ENCODE data around the gene CDH20.

The CDH20 gene

DNA sequence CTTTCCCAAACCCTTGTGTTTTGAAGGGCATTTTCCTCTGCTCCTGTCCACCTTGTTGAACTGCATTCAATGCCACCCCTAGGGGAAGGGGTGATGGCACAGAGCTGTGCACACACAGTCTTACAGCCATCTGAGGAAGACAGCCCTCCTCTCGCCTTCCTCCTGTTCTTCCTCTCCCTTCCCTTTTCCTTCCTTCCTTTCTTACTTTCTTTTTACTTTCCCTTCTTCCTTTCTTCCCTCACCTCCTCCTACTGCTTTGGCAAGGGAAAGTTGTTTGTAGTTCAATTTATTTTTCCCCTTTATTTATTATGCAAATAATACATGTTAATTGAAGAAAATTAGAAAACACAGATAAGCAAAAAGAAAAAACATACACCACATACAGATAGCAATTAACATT lies 99.4 kb downstream of the CDH20 start:
- DNase-seq: no peak

DNA sequence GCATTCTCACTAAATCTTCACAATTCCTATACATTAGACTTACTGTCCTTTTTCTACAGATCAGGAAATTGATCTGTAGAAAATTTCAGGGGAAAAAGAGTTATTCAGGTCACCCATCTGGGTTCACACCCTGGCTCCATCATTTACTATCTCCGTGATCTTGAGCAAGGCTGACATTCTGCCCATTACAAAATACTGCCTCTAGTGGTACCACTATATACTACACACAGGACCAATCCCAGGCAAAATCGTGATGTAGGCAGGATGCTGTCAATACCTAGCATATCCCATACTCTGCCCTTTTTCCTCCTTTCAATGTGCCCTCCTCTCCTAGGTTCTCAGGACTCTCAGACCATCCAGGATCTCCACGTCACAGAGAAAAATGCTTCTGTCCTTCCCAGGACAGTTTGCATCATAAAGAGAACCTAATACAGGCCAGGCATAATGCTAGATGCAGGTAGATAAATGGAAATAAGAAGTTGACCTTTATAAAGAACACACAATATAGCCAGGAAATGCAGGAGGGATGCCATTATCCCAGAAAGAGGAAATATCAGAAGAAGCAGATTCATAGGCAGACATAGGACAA lies 101.9 kb downstream of the CDH20 start:
- DNase-seq: no peak

DNA sequence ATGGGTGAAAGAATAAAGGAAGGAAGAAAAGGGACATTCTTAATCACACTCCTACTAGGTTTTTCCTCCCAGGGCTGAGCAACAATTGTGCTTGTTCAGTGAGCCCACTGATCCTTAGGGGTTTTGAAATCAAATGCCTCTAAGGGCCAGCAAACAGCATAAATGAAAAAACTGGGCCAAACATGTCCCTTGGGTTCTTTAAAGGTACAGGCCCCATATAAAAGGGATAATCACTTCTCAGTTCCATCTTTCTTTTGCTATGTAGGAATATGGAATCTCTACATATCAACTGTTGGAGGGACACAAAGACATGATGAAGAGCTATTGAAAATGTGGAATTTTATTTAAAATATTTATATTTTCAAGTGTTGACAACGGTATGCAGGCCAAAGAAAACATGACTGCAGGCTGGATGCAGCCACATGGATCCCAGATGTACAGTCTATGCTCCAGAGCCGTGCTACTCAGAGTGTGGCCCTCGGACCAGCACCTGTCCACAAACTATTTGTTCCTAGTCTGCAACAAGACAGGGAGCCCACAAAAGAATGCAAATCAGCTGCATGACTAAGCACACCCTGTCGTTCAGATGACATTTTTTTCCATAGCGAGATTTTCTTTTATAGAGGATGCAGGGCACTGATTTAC lies 110.0 kb downstream of the CDH20 start:
- no peak for DNase-seq

DNA sequence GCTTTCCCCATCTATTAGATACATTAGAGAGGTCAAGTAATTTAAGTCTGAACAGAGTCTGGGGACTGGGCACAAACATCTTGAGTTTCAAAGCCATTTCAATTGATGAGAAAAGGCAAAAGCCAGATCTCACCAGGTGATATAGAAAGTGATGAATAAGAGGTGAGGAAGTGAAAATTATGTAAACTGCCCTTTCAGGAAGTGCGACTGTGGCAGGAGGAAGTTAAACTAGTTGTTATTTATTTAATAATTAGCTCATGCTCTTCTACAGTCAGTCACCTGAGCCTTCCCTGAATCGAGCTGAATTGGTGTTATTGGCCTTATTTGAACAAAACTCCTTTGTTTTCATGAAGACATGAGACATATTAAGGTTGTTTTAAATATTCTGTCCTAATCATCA lies 115.1 kb downstream of the CDH20 start:
- DNase-seq: no peak

DNA sequence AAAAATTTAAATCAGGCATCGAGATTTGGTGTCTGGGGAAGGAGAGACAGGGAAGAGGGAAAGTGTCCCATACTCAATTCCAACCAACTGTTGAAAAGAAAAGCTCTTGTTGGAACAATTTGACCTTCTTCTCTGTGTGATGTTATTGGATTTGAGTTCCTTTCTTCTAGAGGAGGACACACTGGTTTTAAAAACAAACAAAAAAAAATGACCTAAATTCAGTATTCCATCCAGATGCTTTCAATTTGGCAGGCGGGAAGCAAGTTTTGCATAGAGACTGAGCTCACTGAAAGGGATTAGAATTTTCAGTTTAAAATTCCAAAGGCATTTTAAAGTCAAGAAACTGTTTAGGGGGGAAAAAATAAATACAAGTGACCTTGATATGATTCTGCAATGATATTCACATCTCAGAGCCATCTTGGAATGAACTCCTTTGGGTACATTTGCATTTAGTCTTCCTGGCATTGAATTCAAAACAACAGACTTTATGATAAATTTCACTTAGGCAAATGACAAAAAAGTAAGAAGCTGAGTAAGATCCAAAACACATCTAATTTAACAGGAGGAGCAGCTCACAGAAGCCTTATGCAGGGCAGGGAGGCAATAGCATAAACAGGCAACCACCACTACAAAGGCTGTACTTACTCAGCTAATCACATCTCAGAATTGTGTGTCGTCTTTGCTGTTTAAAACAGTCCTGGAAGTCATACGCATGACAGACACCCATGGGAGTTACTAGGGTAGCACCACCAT lies 126.8 kb downstream of the CDH20 start:
- no peak for DNase-seq

DNA sequence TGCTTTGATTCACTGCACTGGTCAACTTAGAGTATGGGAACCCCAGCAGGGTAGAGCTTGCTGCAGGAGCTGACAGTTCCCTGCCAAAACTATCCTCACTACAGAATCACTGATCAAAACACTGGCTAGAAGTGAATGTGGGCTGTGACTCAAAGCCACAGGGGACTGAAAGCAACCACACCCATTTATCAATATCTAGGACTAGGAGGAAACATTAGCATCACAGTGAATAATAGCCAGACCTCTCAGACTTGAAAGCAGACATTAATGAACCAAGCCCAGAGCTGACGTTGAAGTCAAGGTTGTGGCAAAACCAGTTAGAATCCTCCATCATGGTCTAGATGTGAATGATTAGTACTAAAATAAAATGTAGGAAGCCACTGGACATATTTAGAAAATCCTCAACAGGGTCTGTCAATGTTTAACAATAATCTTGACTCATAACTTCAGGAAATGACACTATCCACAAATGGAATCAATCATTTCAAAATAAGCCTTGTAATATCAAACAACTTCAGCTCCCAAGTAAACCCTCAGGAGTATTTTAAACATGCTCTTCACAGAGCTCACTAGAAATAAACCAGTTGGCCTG lies 131.4 kb downstream of the CDH20 start:
- no peak for DNase-seq

DNA sequence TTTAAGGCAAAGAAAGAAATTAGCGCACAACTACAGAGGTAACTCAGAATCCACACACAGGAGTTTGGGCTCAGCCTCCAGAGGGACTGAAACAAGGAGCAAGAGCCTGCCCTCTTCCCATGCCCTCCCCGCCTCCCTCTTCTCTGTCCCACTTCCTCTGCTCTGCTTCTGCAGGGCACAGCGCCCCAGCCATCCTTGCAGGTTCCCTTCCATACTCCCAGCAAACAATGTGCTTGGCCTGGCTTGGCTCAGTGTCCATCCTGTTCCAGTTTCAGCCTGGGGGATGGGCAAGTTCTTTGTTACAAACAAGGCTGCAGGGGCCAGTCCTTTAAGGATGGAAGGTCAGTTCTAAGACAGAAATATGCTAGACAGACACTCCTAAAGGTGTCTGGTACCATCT lies 133.5 kb downstream of the CDH20 start:
- no peak for DNase-seq

DNA sequence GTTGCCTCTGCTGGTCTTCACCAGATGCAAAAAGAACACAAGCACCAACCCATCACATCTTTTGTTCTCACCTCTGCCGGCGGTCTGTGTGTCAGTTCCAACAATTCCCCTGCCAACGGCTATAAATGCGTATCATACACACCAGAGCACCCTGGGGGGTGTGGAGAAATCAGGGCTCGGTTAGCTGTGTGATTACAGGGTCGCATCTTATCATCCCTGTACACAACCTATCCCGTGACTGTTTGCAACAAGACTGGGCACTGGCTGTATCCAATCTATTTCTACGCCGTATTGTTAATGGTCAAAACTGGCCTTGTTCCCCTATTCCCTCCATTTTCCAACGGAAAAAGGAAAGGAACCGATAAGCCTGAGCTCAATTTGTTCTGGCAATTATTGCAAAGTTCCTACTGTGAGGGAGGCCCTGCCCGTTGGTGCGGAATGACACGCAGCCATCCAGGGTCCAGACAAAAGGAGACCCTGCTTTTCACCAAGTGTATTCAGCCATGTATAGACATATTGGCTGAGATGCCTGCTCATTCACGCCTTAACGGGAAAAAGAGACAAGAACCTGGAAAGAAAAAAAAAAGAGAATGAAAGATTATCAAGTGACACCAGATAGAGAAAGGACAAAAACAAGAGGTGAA lies 136.9 kb downstream of the CDH20 start:
- DNase-seq: no peak

DNA sequence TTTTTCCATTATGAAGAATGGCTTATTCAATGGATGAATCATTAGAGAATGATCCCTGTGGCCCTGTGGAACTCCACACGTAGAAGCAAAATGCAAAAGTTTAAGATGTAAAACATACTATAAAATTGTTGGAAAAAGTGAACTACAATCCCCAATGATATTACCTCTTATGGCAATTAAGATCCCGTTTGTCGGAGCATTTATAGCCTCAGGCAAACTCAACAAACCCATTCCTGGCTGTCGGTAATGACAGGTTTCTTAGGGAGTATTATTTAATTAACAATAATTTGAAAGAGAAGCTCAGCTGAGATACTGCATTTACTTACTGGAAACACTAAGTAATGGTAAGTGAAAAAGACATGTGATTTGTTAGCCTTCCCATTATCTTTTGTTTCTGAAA lies 138.3 kb downstream of the CDH20 start:
- no peak for DNase-seq

DNA sequence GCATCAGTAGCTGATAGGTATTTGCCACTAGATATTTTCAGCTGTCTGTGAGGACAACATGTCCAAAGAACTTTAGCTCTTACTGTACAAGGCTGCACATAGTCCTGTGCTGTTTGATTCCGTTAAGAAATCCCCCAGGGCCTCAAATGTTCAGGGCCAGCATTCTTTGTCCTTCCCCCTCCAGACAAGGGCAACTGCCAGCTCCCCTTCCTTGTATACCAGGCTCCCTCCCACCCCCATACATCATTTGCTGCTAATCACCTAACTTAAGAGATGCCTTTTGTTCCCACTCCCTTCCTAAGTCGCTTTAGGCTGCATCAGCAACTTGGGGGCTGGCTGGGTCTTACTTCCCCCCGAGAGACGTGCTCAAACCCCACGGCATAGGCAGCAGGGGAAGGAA lies 138.7 kb downstream of the CDH20 start:
- no peak for DNase-seq

DNA sequence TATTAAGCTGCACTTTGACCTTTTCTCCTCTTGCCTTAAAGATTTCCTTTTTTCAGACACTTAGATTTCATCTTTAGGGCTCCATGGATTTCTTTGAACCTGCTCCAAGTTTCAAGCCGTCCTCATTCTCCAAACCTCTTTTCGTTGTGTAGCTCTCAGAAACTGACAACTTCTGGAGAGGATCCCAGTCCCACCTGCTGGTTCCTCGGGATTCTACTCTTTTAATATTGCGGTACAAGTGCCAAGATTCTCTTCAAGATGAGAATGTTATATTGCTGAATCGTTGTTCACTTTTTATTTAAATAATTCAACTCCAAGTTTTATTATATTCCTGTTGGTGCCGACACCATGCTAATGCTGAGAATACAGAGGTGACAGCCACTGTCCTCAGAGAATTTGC lies 141.1 kb downstream of the CDH20 start:
- no peak for DNase-seq

DNA sequence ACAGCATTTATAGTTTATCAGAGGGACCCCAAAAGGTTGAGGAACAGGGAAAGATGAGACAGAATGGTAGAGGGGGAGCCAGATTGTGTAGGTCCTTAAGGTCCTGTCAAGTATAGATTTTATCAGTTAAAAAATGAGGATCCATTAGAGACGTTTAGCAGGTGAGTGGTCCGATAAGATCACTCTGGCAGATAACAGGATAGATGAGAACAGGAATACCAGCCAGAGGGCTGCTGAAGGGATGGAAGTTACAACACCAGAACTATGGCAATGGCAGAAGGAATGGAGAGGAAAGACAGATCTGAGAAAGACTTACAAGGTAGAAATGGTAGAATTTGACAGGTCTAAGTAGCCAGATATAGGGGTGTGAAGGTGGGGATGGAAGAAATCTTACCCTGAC lies 141.7 kb downstream of the CDH20 start:
- no peak for DNase-seq

DNA sequence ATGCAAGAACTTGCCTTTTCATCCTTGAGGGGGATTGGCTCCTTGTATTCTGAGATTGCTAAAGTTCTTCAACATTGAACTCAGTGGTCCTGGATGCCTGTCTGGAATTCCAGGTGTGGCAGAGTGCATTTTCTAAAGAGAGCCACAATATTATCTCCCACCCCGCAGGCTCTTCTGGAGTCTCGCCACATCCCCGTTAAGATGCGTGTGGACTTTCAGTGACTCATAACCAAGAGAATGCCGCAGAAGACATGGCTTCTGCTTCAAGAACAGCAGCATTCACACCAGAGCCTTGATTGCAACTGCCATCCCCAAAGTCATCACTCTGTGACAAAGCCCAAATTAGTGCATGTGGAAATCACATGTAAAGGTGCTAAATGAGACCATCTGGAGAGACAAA lies 142.7 kb downstream of the CDH20 start:
- DNase-seq: no peak

DNA sequence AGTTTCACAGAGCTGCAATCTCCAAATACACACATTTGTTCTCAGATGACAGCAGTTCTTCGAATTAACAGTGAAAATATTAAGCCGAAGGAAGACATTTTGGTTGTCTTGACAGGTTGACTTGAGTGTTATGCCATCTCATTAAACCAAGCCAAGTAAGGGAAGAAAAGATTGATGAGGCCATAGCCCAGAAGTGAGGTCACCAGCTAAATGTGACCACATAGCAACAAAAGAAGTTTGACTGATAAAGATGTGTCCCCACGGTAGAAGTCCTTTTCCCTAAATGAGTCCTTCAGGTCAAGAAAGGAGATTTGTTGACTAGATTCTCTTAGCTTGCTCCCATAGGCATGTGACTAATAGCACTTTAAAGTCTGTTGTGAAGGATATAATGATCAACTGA lies 156.1 kb downstream of the CDH20 start:
- no peak for DNase-seq

DNA sequence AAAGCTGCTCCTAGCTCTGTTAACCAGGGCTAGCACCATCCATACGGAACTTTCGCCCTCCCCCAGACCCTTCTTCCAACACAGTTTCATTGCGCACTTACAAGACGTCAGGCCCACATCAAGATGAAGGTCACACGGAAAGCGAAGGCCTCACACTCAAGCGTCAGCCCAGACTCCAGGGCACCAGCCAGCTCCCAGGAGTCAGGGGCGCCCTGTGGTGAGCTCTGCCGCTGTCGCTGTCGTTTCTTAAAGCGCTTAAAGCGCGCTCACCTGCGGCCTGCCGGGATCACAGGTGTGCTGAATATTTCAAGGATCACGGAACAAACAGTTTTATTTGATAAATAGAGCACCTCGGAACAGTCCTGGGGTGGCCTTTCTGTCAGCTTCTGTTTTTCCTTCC lies 163.1 kb downstream of the CDH20 start:
- DNase-seq: no peak

DNA sequence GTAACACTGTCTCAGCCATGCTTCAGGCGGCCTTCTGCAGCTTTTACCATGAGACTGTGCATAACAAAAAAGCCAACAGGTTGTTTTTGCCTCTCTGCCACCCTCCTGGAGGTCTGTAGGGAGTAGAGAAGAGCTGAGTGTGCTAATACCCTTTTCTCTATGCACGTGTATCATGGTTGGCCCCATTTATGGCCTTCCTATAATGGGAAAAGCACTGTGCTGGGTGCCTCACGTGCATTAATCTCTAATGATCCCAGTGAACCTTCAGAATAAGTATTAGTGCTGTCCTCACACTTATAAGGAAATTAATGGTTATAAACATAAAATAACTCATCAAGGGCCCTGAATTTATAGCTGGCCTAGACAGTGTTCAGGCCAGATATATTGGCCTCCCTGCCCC lies 164.2 kb downstream of the CDH20 start:
- DNase-seq: no peak

DNA sequence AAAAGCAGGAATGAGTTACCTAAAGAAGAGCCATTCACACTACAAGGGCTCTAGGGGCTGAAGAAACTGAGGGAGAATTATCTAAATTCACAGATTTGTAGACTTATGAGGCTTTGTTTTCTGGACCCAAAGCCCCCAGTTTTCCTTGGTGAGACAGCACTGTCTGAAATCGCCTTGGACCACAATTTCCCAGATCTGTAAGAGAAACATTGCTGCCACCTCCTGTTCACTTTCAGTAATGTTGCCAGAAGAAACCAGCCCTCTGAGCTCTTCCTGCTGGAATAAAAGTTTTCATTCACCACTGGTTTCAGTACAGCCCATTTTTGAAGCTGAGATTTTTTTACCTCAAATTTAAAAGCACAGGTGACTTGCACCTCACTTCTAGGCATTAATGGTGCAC lies 169.2 kb downstream of the CDH20 start:
- peak in 1 of 2 donors; percentile 3 for DNase-seq

DNA sequence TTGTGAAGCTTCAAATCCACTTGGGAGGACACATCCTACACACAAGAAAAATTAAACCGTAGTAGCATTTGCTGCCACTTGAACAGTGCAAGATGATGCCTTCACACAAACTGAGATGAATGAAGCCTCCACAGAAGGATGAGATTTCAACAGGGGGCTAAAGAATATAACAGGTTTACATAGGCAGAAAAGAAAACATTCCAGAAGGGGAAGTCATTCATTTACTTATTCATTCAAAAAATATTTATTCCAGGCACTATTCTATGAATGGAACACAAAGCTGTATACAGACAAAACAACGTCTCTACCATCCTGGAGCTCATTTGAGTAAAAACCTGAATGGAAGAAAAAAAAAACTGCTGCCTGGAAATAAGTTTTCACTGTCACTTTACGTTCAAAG lies 170.5 kb downstream of the CDH20 start:
- DNase-seq: no peak

DNA sequence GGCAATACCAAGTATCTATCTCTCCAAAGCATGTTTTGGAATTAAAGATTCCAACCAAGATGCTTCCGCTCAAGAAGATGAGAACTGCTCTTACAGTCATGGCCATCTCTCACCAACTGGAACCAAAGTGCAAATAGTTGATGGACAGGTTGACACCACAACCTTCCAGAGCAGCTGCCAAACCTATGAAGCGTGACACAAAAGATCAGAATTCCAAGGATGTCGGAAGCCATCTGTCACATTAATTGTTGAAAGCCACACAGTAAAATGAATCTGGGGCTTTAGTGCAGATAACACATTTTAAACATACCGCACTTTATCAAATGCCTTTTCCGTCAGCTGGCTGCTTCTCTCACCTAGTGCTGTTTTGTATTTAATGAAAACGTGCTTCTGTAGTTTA lies 195.7 kb downstream of the CDH20 start:
- no peak for DNase-seq

DNA sequence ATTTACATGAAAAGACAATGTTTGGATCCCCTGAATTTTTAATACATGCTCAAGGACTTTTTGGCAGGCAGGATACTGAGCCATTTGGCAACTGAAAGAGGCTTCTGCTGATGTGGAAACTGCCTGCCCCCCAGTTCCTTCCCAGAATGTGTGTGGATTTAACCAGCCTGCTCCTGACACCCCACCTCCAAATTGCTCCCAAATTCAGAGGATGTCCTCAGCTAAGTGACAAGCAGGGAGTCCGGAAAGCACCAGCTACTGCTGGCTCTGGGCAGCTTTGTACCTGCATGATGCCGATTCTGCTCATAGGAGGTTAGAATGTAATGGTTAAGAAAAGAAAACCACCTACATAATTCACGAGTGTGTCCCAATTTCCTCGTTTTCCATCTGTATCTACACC lies 197.5 kb downstream of the CDH20 start:
- no peak for DNase-seq

DNA sequence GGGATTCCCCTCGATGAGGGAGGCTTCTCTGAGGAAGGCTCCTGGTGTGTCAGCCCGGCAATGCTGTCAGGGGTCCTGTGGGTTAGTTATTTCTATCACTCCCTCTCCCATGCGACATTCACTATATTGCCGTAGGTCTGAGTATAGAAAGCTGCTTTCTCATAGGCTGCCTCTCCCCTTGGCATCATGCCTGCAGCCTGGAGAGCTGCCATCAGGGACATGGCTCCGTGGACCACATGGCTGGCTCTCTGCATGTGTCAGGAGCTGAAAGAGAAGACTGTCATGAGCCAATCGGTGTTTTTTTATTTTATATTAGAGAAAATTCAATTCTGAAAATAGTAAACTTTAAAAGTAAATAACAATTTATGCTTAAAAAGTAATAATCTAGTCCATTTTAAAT lies 198.0 kb downstream of the CDH20 start:
- DNase-seq: no peak

DNA sequence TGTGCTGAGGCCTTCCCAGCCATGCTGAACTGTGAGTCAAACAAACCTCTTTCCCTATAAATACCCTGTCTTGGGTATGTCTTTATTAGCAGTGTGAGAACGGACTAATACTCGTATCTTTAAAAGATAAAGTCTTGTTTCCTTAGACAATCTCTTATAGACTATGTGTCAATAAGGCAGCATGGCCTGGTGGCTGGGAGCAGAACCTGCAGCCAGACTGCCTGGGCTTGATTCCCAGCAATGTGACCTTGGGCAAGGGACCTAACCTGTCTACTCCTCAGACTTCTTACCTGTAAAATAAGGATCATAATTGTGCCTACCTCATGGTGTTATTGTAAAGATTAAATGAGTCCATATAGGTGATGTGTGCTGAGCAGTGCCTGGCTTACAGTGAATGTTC lies 198.7 kb downstream of the CDH20 start:
- DNase-seq: no peak

DNA sequence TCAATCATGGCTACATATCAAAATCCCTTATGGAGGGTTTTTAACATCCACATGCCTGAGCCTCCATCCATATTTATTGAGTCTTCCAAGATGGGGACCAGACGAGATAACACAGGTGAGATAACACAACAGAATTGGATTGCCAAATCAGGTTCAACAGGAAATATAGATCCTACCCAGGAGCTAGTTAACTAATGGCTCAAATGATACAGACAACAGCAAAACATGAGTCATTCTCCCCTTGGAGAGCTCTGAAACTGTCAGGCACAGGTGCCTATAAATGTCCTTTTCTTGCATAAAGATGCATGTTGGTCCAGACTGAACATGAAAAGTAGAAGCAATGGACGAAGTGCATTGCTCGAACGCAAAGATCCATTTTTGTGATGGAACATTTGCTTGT lies 202.2 kb downstream of the CDH20 start:
- no peak for DNase-seq

DNA sequence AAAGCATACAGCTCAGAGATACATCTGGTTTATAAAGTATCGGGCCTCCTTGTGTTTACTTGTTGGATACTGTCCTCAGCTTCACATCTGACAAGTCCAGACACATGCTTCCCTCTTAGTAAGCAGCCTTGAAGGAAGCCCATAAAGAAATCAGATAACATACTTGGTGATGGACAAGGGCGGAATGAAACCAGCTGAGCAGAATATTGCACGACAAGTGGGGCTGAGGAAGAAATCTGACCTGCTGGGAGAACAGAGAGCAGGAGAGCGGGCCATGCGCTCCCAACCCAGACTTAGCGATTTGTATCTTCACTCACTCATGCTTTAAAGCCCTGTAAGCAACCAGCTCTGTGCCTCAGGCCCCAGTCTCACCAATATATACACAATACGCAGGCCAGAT lies 208.4 kb downstream of the CDH20 start:
- no peak for DNase-seq
